Left ventricle myocardium inferior (tissue), 1 donor: ENCODE data around the gene DCST2. TPM values are rescaled to one million over a fixed set of nuclear protein-coding genes. Genes with fewer than 3 reads are reported as not detected.
"Not testable (repeated sequence)": the region's sequence is repeated elsewhere in the genome, so short reads cannot be mapped to it uniquely, and the experiment has no call there.

Source experiments
- DNase-seq: peaks from one replicate; pipeline ENCODE4 v3.0.0-alpha.2; 2020
- H3K27ac ChIP-seq: fragments of 200-600 bp; replicated peaks from 2 replicates; pipeline ENCODE4 v1.8.0; 2021
- H3K27me3 ChIP-seq: fragments of 200-600 bp; 2 replicates; pipeline ENCODE4 v1.8.0; 2021; ENCODE audit warnings: low read depth
- H3K36me3 ChIP-seq: fragments of 200-600 bp; 2 replicates; pipeline ENCODE4 v1.8.0; 2021
- H3K4me1 ChIP-seq: fragments of 200-600 bp; 2 replicates; pipeline ENCODE4 v1.8.0; 2021
- H3K4me3 ChIP-seq: fragments of 200-600 bp; 2 replicates; pipeline ENCODE4 v1.8.0; 2021; ENCODE audit warnings: mild to moderate bottlenecking, moderate library complexity
- H3K9me3 ChIP-seq: fragments of 200-600 bp; replicated peaks from 2 replicates; pipeline ENCODE4 v1.8.0; 2021
- CTCF ChIP-seq: fragments of 200-600 bp; IDR thresholded peaks from 2 replicates; pipeline ENCODE4 v1.8.0; 2021; ENCODE audit warnings: antibody characterized with exemption, mild to moderate bottlenecking, borderline replicate concordance
- intact Hi-C: fragments of 100-400 bp; cut with micrococcal nuclease; formaldehyde crosslinking; loops from one replicate; pipeline ENCODE4 v1.11.0; 2022
- total RNA-seq: library from RNA; stranded (reverse); fragmentation: NEBNext Ultra II Directional; extraction: Animal tissue kit (Norgen Biotek cat#: 25700); gene quantifications from one replicate; pipeline ENCODE4 v1.2.1, GENCODE V29; 2021
- donor health status: DM: no; HTN: yes; CAD: no; lungs with severe emphysema.

The DCST2 gene
- total RNA-seq, 1 donor from 2014 or later, result not detected

GRCh38 chr1:154983776-154984466, 49.7 kb downstream of the DCST2 start:
- H3K9me3 ChIP-seq, result no peaks in the 10 kb centered on the region
- intact Hi-C loops, result no loop called here
- no peak for DNase-seq
- H3K27me3 ChIP-seq, result no peaks in the 10 kb centered on the region
- H3K27ac ChIP-seq, result peak overlapping the region; percentile 83
- peaks cover 28% of the 10 kb centered on the region for H3K4me1 ChIP-seq
- TF ChIP-seq CTCF, result no peak
- H3K4me3 ChIP-seq, result peak overlapping the region; percentile 86
- peaks cover 24% of the 10 kb centered on the region for H3K36me3 ChIP-seq

GRCh38 chr1:154982897-154983648, 50.5 kb downstream of the DCST2 start, which contains the start of gene FLAD1:
Gene FLAD1, plus strand, starts transcription at chr1:154983344. Its CDS starts 351 bp downstream, at chr1:154983695.
- Histone ChIP-seq H3K9me3 (no peaks in the 10 kb centered on the region), H3K27me3 (no peaks in the 10 kb centered on the region), H3K27ac (peak within 1 kb of the TSS; percentile 83), H3K36me3 (peaks cover 20% of the 10 kb centered on the region), H3K4me3 (peak within 1 kb of the TSS; percentile 86), H3K4me1 (peaks cover 24% of the 10 kb centered on the region)
- no peak for TF ChIP-seq CTCF
- peak; percentile 93 for DNase-seq
- intact Hi-C loops, result no loop called here

DNA sequence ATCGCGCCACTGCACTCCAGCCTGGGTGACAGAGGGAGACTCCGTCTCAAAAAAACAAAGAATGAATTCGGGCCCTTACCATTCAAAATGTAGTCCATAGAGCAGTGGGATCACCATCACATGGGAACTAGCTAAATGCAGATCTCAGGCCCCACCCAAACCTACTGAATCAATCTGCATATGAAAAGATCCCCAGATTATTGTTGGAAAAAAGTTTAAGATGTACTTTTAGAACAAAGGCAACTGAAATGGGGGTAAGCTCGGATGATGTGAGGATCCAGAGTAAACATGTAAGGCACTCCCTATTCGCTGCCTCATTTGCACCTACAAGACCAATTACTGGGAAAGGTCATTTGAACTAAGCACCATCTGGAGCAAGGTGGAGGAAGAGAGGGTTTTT, 51.2 kb downstream of the DCST2 start:
- H3K36me3 ChIP-seq, result peaks cover 15% of the 10 kb centered on the region
- DNase-seq, result no peak
- H3K4me3 ChIP-seq, result peak overlapping the region; percentile 86
- H3K4me1 ChIP-seq, result peaks cover 24% of the 10 kb centered on the region
- no peaks in the 10 kb centered on the region for H3K9me3 ChIP-seq
- intact Hi-C loops, result no loop called here
- H3K27me3 ChIP-seq, result no peaks in the 10 kb centered on the region
- TF ChIP-seq CTCF, result no peak
- peak overlapping the region; percentile 83 for H3K27ac ChIP-seq

DNA sequence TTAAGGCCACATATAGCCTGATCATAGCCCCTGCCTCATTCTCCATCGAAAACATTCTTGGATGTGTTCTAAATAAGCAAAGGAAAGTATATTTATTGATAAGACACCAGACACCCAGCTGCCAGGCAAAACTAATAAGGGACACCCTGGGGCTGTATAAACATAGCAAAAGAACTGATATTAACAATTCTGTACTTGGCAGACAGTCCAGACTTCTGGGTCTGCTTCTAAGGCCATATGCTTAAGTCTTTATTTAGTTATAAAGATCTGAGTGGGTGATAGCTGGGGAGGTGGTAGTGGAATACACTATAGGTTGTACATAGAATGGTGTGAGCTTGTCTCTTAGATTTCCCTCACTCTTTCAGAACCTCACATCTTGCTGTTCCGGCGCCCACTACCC, 55.2 kb downstream of the DCST2 start:
- intact Hi-C loops, result no loop called here
- Histone ChIP-seq H3K36me3 (peaks cover 10% of the 10 kb centered on the region), H3K4me1 (peaks cover 33% of the 10 kb centered on the region), H3K9me3 (no peaks in the 10 kb centered on the region), H3K27me3 (no peaks in the 10 kb centered on the region), H3K27ac (no peak overlapping the region), H3K4me3 (no peak overlapping the region)
- TF ChIP-seq CTCF, result no peak
- no peak for DNase-seq

DNA sequence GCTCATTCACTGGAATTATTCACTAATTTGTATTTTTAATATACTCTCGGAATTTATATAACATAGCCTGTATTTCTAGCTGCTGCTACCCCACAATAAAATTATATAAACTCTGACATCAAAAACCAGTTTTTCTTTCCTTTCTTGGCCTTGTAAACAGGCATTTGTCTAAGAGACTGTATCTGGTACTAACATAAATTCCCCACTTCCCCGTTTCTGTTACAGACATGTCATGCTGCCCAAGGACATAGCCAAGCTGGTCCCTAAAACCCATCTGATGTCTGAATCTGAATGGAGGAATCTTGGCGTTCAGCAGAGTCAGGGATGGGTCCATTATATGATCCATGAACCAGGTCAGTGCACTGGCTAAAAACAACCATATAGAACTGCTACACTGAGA, 55.8 kb downstream of the DCST2 start:
- Histone ChIP-seq H3K4me1 (peaks cover 35% of the 10 kb centered on the region), H3K36me3 (peaks cover 10% of the 10 kb centered on the region)
- DNase-seq, H3K4me3 ChIP-seq, H3K27me3 ChIP-seq, H3K9me3 ChIP-seq, H3K27ac ChIP-seq, intact Hi-C loops: not testable (repeated sequence)
